Spleen (tissue), 11 donors: ENCODE measurements around the gene IKZF4. TPM values are rescaled to one million over a fixed set of nuclear protein-coding genes. Genes with fewer than 3 reads are reported as not detected.

Experiments used
- DNase-seq: peaks from one replicate; pipeline ENCODE4 v3.0.0-alpha.2; 2020
- H3K27ac ChIP-seq, 8 donors: fragments of 200-600 bp; sonication (generic) in 7 of 8; 1 replicate in 4 of 8; 2 replicates in 4 of 8; pipeline versions ENCODE4 v1.5.0 to v1.8.0; 2016 to 2021; ENCODE audit warnings: inconsistent platforms in 4 of 8, mild to moderate bottlenecking in 4 of 8, moderate library complexity in 1 of 8
- H3K27me3 ChIP-seq, 7 donors: fragments of 200-600 bp; sonication (generic) in 6 of 7; replicated peaks in 1 of 7; 1 replicate in 4 of 7; 2 replicates in 3 of 7; pipeline versions ENCODE4 v1.5.0 to v1.8.0; 2016 to 2021; ENCODE audit warnings: inconsistent platforms in 3 of 7, mild to moderate bottlenecking in 1 of 7
- H3K36me3 ChIP-seq, 6 donors: fragments of 200-600 bp; sonication (generic) in 5 of 6; 1 replicate in 4 of 6; 2 replicates in 2 of 6; pipeline versions ENCODE4 v1.5.0 to v1.8.0; 2016 to 2021; ENCODE audit warnings: inconsistent platforms in 2 of 6
- H3K4me1 ChIP-seq, 6 donors: fragments of 200-600 bp; sonication (generic) in 5 of 6; 1 replicate in 3 of 6; 2 replicates in 3 of 6; pipeline versions ENCODE4 v1.5.0 to v1.8.0; 2016 to 2021; ENCODE audit warnings: inconsistent platforms in 3 of 6
- H3K4me3 ChIP-seq, 8 donors: fragments of 200-600 bp; sonication (generic) in 7 of 8; 1 replicate in 4 of 8; 2 replicates in 4 of 8; pipeline versions ENCODE4 v1.5.0 to v1.8.0; 2016 to 2021; ENCODE audit warnings: inconsistent platforms in 4 of 8, mild to moderate bottlenecking in 4 of 8, moderate library complexity in 2 of 8
- H3K9me3 ChIP-seq, 8 donors: fragments of 200-600 bp; sonication (generic) in 7 of 8; 1 replicate in 4 of 8; 2 replicates in 4 of 8; pipeline versions ENCODE4 v1.5.0 to v1.8.0; 2016 to 2021; ENCODE audit warnings: inconsistent platforms in 4 of 8
- CTCF ChIP-seq, 11 experiments: fragments of 200-600 bp in 7 of 11; fragments of 450-650 bp in 4 of 11; sonication (generic) in 4 of 11; IDR thresholded peaks in 8 of 11; conservative IDR thresholded peaks in 3 of 11; 1 replicate in 7 of 11; 2 replicates in 4 of 11; pipeline versions ENCODE4 v1.4.0 to v1.8.0; 2016 to 2021; ENCODE audit warnings: antibody characterized with exemption in 11 of 11, inconsistent platforms in 4 of 11, mild to moderate bottlenecking in 1 of 11
- POLR2A ChIP-seq, 3 donors: fragments of 450-650 bp; IDR thresholded peaks; one replicate each; pipeline ENCODE4 v1.5.1; 2017; ENCODE audit warnings: antibody characterized with exemption in 3 of 3, mild to moderate bottlenecking in 1 of 3
- POLR2AphosphoS5 ChIP-seq, 3 donors: sonication (generic); formaldehyde crosslinking; IDR thresholded peaks; one replicate each; pipeline ENCODE4 v1.5.1; 2017; ENCODE audit warnings: antibody characterized with exemption in 3 of 3
- WGBS, 5 donors: extraction: QIAGEN DNeasy Blood & Tissue Kit in 3 of 5; methylation state at CpG; one replicate each; pipeline versions ENCODE4 v1.1.5 to v1.1.7; 2013 to 2018; 5-methylcytosine and 5-hydroxymethylcytosine counted together
- intact Hi-C: fragments of 100-400 bp; cut with DNase I; formaldehyde crosslinking; loops from one replicate; pipeline ENCODE4 v1.15.0; 2023; ENCODE audit warnings: low total_unique reads
- polyA plus RNA-seq, 3 donors: library from polyadenylated mRNA; stranded (reverse); fragments of 200-250 nt; gene quantifications; one replicate each; pipeline ENCODE4 v1.2.1, GENCODE V29; 2013
- total RNA-seq, 7 donors: library from RNA; depleted of rRNA in 3 of 7; stranded (reverse); fragments of >200 nt in 3 of 7; fragmentation: NEBNext Ultra II Directional in 4 of 7; extraction: Animal tissue kit (Norgen Biotek cat#: 25700) in 4 of 7; gene quantifications; one replicate each; pipeline versions ENCODE4 v1.1.0 to v1.2.1, GENCODE V29; 2016 to 2021
- donor health status: healthy with polysubstance abuse.
- donor health status: DM: no; HTN: no; CAD: no; lungs with moderate emphysema.
- donor health status: DM: no; HTN: no; CAD: no.
- donor health status: Bipolar disorder and iron deficiency.
- donor health status: healthy.
- donor health status: DM: no; HTN: no; CAD: no.
- donor health status: DM: yes; HTN: yes; CAD: no.

IKZF4 gene
- total and polyA plus RNA-seq, 10 donors, result 0.80 to 9.3 (median 5.7) TPM

GRCh38 chr12:56084958-56085543 lies 64.2 kb downstream of the IKZF4 start:
- intact Hi-C loops, result no loop called here
- Histone ChIP-seq H3K27ac (no peak overlapping the region), H3K36me3 (no peaks in the 10 kb centered on the region), H3K9me3 (no peaks in the 10 kb centered on the region), H3K27me3 (peaks cover 0 to 30% (median 12%) of the 10 kb centered on the region in 7 donors), H3K4me3 (no peak overlapping the region), H3K4me1 (peaks cover 2 to 9% (median 7%) of the 10 kb centered on the region in 6 donors)
- no peak for DNase-seq
- 84 to 88% (median 86%) methylated on average over 15 of the region's 15 CpGs for WGBS, 5 donors
- TF ChIP-seq POLR2AphosphoS5 (IDR thresholded peaks at IDR 0.05), result no peak
- peak in 4 of 11 experiments; percentile 10 to 34 (median 18) for TF ChIP-seq CTCF (IDR thresholded peaks at IDR 0.05 in 8 of 11, conservative IDR thresholded peaks at IDR 0.05 in 3 of 11)

- DNase-seq, result no peak
- Histone ChIP-seq H3K4me3 (no peak overlapping the region), H3K36me3 (no peaks in the 10 kb centered on the region), H3K27ac (no peak overlapping the region), H3K4me1 (no peaks in the 10 kb centered on the region), H3K9me3 (no peaks in the 10 kb centered on the region), H3K27me3 (peaks cover 0 to 20% (median 1%) of the 10 kb centered on the region in 7 donors)
- 88 to 100% (median 96%) methylated on average over 3 of the region's 3 CpGs for WGBS, 5 donors
- intact Hi-C loops, result no loop called here
- TF ChIP-seq CTCF (IDR thresholded peaks at IDR 0.05 in 8 of 11, conservative IDR thresholded peaks at IDR 0.05 in 3 of 11), result no peak
- TF ChIP-seq POLR2AphosphoS5 (IDR thresholded peaks at IDR 0.05), result no peak
- TF ChIP-seq POLR2A (IDR thresholded peaks at IDR 0.05), result no peak
Measured at GRCh38 chr12:56086096-56086495, 65.3 kb downstream of the IKZF4 start.

GRCh38 chr12:56086608-56087007 lies 65.8 kb downstream of the IKZF4 start:
- no peak overlapping the region for H3K4me3 ChIP-seq
- no peaks in the 10 kb centered on the region for H3K36me3 ChIP-seq
- 83 to 92% (median 87%) methylated on average over 5 to 6 of the region's 6 CpGs for WGBS, 5 donors
- H3K27me3 ChIP-seq, result peaks cover 0 to 15% (median 0%) of the 10 kb centered on the region in 7 donors
- no peaks in the 10 kb centered on the region for H3K9me3 ChIP-seq
- no peaks in the 10 kb centered on the region for H3K4me1 ChIP-seq
- no peak for DNase-seq
- TF ChIP-seq CTCF (IDR thresholded peaks at IDR 0.05 in 8 of 11, conservative IDR thresholded peaks at IDR 0.05 in 3 of 11), result no peak
- no peak for TF ChIP-seq POLR2AphosphoS5 (IDR thresholded peaks at IDR 0.05)
- no peak for TF ChIP-seq POLR2A (IDR thresholded peaks at IDR 0.05)
- no peak overlapping the region for H3K27ac ChIP-seq
- intact Hi-C loops, result no loop called here

GRCh38 chr12:56087220-56087619 lies 66.4 kb downstream of the IKZF4 start:
- Histone ChIP-seq H3K9me3 (no peaks in the 10 kb centered on the region), H3K4me3 (no peak overlapping the region), H3K27ac (no peak overlapping the region), H3K36me3 (no peaks in the 10 kb centered on the region), H3K4me1 (no peaks in the 10 kb centered on the region), H3K27me3 (peaks cover 0 to 9% (median 0%) of the 10 kb centered on the region in 7 donors)
- TF ChIP-seq CTCF (IDR thresholded peaks at IDR 0.05 in 8 of 11, conservative IDR thresholded peaks at IDR 0.05 in 3 of 11) (no peak), POLR2A (IDR thresholded peaks at IDR 0.05) (no peak), POLR2AphosphoS5 (IDR thresholded peaks at IDR 0.05) (peak in 1 of 3 donors; percentile 17)
- DNase-seq, result no peak
- WGBS, 5 donors, result 63 to 91% (median 86%) methylated on average over 6 of the region's 6 CpGs
- intact Hi-C loops, result no loop called here

Other genes with a start within 250 kb of the IKZF4 start
- gene SARNP, start 203.3 kb upstream of the IKZF4 start, total RNA-seq, result 10 to 100 TPM; 40.0 to 74.1 (median 46.3) TPM
- gene SARNP, start 203.3 kb upstream of the IKZF4 start, polyA plus RNA-seq, result 10 to 100 TPM; 72.4 to 97.6 (median 78.4) TPM
- gene ORMDL2, start 203.0 kb upstream of the IKZF4 start, total RNA-seq, result 10 to 100 TPM; 18.8 to 34.6 (median 27.9) TPM
- 10 to 100 TPM; 21.7 to 28.9 (median 28.1) TPM for gene ORMDL2, start 203.0 kb upstream of the IKZF4 start, polyA plus RNA-seq
- 10 to 100 TPM; 28.2 to 45.0 (median 36.9) TPM for gene DNAJC14, start 191.5 kb upstream of the IKZF4 start, total RNA-seq
- 10 to 100 TPM; 10.6 to 23.3 (median 13.5) TPM for gene DNAJC14, start 191.5 kb upstream of the IKZF4 start, polyA plus RNA-seq
- gene MMP19, start 178.1 kb upstream of the IKZF4 start, total RNA-seq, result 100 to 1,000 TPM in 1 of 7 donors, 10 to 100 TPM in 6; 28.1 to 100 (median 72.2) TPM
- 10 to 100 TPM in 2 of 3 donors, 1 to 10 TPM in 1; 7.9 to 13.7 (median 10.5) TPM for gene MMP19, start 178.1 kb upstream of the IKZF4 start, polyA plus RNA-seq
- gene PYM1, start 93.1 kb upstream of the IKZF4 start, total RNA-seq, result 10 to 100 TPM; 26.7 to 40.7 (median 36.6) TPM
- 10 to 100 TPM; 48.3 to 54.0 (median 51.2) TPM for gene PYM1, start 93.1 kb upstream of the IKZF4 start, polyA plus RNA-seq
- gene DGKA, start 89.9 kb upstream of the IKZF4 start, total RNA-seq, result 100 to 1,000 TPM; 132 to 261 (median 197) TPM
- 100 to 1,000 TPM in 2 of 3 donors, 10 to 100 TPM in 1; 73.8 to 136 (median 105) TPM for gene DGKA, start 89.9 kb upstream of the IKZF4 start, polyA plus RNA-seq
- 1 to 10 TPM in 3 of 7 donors, under 1 TPM in 4; 0.44 to 1.6 (median 0.85) TPM for gene PMEL, start 55.0 kb upstream of the IKZF4 start, total RNA-seq
- under 1 TPM; 0.15 to 0.50 (median 0.29) TPM for gene PMEL, start 55.0 kb upstream of the IKZF4 start, polyA plus RNA-seq
- 10 to 100 TPM; 21.4 to 46.6 (median 30.9) TPM for gene CDK2, start 54.2 kb upstream of the IKZF4 start, total RNA-seq
- gene CDK2, start 54.2 kb upstream of the IKZF4 start, polyA plus RNA-seq, result 10 to 100 TPM; 11.9 to 16.2 (median 12.9) TPM
- gene RAB5B, start 47.0 kb upstream of the IKZF4 start, total RNA-seq, result 100 to 1,000 TPM in 1 of 7 donors, 10 to 100 TPM in 6; 70.5 to 101 (median 94.4) TPM
- 10 to 100 TPM; 30.9 to 48.4 (median 35.1) TPM for gene RAB5B, start 47.0 kb upstream of the IKZF4 start, polyA plus RNA-seq
- gene SUOX, start 23.8 kb upstream of the IKZF4 start, total RNA-seq, result 10 to 100 TPM; 13.1 to 29.1 (median 19.8) TPM
- gene SUOX, start 23.8 kb upstream of the IKZF4 start, polyA plus RNA-seq, result 1 to 10 TPM; 6.0 to 8.1 (median 6.1) TPM
- 100 to 1,000 TPM in 3 of 7 donors, 10 to 100 TPM in 4; 15.3 to 674 (median 76.8) TPM for gene RPS26, start 20.9 kb downstream of the IKZF4 start, total RNA-seq
- 1,000 to 10,000 TPM; 1,592 to 2,958 (median 1,751) TPM for gene RPS26, start 20.9 kb downstream of the IKZF4 start, polyA plus RNA-seq
- 1 to 10 TPM in 1 of 7 donors, under 1 TPM in 3, not detected in 3; 0.47 to 1.4 (median 0.72) TPM for gene ERBB3, start 59.1 kb downstream of the IKZF4 start, total RNA-seq
- gene ERBB3, start 59.1 kb downstream of the IKZF4 start, polyA plus RNA-seq, result 1 to 10 TPM in 1 of 3 donors, under 1 TPM in 2; 0.17 to 2.0 (median 0.23) TPM
- 10 to 100 TPM; 70.5 to 92.8 (median 78.0) TPM for gene PA2G4, start 83.5 kb downstream of the IKZF4 start, total RNA-seq
- 10 to 100 TPM; 52.8 to 74.1 (median 71.0) TPM for gene PA2G4, start 83.5 kb downstream of the IKZF4 start, polyA plus RNA-seq
- 1,000 to 10,000 TPM; 2,138 to 3,021 (median 2,534) TPM for gene RPL41, start 95.6 kb downstream of the IKZF4 start, total RNA-seq
- gene RPL41, start 95.6 kb downstream of the IKZF4 start, polyA plus RNA-seq, result 1,000 to 10,000 TPM; 7,053 to 9,352 (median 7,491) TPM
- 10 to 100 TPM in 4 of 7 donors, 1 to 10 TPM in 3; 7.4 to 13.6 (median 10.5) TPM for gene ZC3H10, start 97.2 kb downstream of the IKZF4 start, total RNA-seq
- gene ZC3H10, start 97.2 kb downstream of the IKZF4 start, polyA plus RNA-seq, result 1 to 10 TPM; 1.5 to 4.0 (median 2.5) TPM
- gene ESYT1, start 107.2 kb downstream of the IKZF4 start, total RNA-seq, result 100 to 1,000 TPM in 6 of 7 donors, 10 to 100 TPM in 1; 89.0 to 112 (median 107) TPM
- 10 to 100 TPM; 20.2 to 39.8 (median 33.2) TPM for gene ESYT1, start 107.2 kb downstream of the IKZF4 start, polyA plus RNA-seq
- gene MYL6B, start 131.5 kb downstream of the IKZF4 start, total RNA-seq, result 100 to 1,000 TPM in 1 of 7 donors, 10 to 100 TPM in 6; 17.1 to 101 (median 35.7) TPM
- gene MYL6B, start 131.5 kb downstream of the IKZF4 start, polyA plus RNA-seq, result 10 to 100 TPM; 50.1 to 69.1 (median 57.0) TPM
- gene MYL6, start 137.3 kb downstream of the IKZF4 start, total RNA-seq, result 1,000 to 10,000 TPM; 1,063 to 1,656 (median 1,218) TPM
- 1,000 to 10,000 TPM; 1,480 to 3,098 (median 2,131) TPM for gene MYL6, start 137.3 kb downstream of the IKZF4 start, polyA plus RNA-seq
- 100 to 1,000 TPM in 4 of 7 donors, 10 to 100 TPM in 3; 73.7 to 121 (median 101) TPM for gene SMARCC2, start 168.4 kb downstream of the IKZF4 start, total RNA-seq
- 10 to 100 TPM in 1 of 3 donors, 1 to 10 TPM in 2; 8.5 to 24.7 (median 9.4) TPM for gene SMARCC2, start 168.4 kb downstream of the IKZF4 start, polyA plus RNA-seq
- gene RNF41, start 200.9 kb downstream of the IKZF4 start, total RNA-seq, result 10 to 100 TPM; 38.5 to 56.1 (median 47.6) TPM
- gene RNF41, start 200.9 kb downstream of the IKZF4 start, polyA plus RNA-seq, result 10 to 100 TPM; 13.2 to 21.0 (median 15.8) TPM
- gene NABP2, start 203.3 kb downstream of the IKZF4 start, total RNA-seq, result 10 to 100 TPM; 13.4 to 21.3 (median 18.4) TPM
- gene NABP2, start 203.3 kb downstream of the IKZF4 start, polyA plus RNA-seq, result 10 to 100 TPM; 19.7 to 24.6 (median 23.1) TPM
- gene SLC39A5, start 209.0 kb downstream of the IKZF4 start, total RNA-seq, result 1 to 10 TPM in 1 of 7 donors, under 1 TPM in 2, not detected in 4; 0.44 to 1.3 (median 0.92) TPM
- under 1 TPM; 0.18 to 0.63 (median 0.22) TPM for gene SLC39A5, start 209.0 kb downstream of the IKZF4 start, polyA plus RNA-seq
- gene ANKRD52, start 237.3 kb downstream of the IKZF4 start, total RNA-seq, result 10 to 100 TPM; 16.6 to 35.2 (median 27.5) TPM
- gene ANKRD52, start 237.3 kb downstream of the IKZF4 start, polyA plus RNA-seq, result 1 to 10 TPM; 2.2 to 9.5 (median 2.8) TPM
- 10 to 100 TPM; 13.9 to 37.3 (median 19.6) TPM for gene COQ10A, start 245.9 kb downstream of the IKZF4 start, total RNA-seq
- gene COQ10A, start 245.9 kb downstream of the IKZF4 start, polyA plus RNA-seq, result 10 to 100 TPM; 18.7 to 32.7 (median 21.9) TPM